HG03025 (cell line): ENCODE measurements around the gene CNTNAP4.

Source experiments
- ATAC-seq: cut with Tn5 transposase; IDR thresholded peaks from one replicate; pipeline ENCODE4 v1.9.1; 2021; ENCODE audit warnings: mild to moderate bottlenecking, moderate library complexity; ENCODE audit not compliant: unreplicated experiment, low FRiP score

The CNTNAP4 gene

GRCh38 chr16:76387994-76388393 lies 110.8 kb downstream of the CNTNAP4 start:
- ATAC-seq = no peak

- no peak for ATAC-seq
These were observed 111.9 kb downstream of the CNTNAP4 start for GRCh38 chr16:76389126-76389525.

GRCh38 chr16:76390476-76390875 lies 113.3 kb downstream of the CNTNAP4 start:
- no peak for ATAC-seq

DNA sequence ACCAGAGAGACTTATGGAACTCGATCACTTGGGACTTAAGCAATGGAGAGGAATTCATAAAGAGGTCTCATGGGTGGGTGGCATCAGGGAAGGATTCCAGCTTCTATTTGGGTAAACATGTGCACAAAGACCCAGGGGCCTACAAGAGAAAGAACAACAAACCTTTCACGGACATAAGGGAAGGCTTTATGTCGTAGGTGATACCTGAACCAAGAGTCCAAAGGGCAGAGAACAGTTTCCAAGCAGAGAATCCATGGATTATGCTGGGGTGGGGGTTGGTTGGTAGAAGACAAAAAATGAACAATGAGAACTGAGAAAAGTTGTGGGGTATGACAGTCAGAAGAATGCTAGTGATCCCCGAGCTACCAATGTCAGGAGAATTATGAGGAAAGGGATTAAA lies 119.8 kb downstream of the CNTNAP4 start:
- no peak for ATAC-seq

- no peak for ATAC-seq
These were observed 132.5 kb downstream of the CNTNAP4 start for GRCh38 chr16:76409706-76410105.

DNA sequence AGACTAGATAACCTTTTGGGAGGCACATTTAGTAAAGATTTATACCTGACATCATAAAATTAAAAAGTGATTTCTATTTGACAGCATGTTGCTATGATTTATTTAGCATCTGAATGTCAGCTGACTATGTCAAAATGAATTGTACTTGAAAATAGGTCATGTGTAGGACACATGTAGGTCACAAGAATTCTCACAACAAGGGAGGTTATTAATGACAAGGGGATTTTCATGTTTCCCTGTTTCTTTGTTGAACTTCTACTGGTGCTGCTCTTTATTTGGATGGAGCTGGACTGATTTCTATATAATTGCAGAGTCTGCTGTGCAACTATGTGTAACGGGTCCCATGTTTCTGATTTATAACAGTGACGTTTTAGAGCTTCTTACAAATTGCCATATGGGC lies 144.4 kb downstream of the CNTNAP4 start:
- no peak for ATAC-seq

GRCh38 chr16:76428858-76429257 lies 151.7 kb downstream of the CNTNAP4 start:
- ATAC-seq = no peak

GRCh38 chr16:76441391-76441790 lies 164.2 kb downstream of the CNTNAP4 start:
- ATAC-seq = no peak

DNA sequence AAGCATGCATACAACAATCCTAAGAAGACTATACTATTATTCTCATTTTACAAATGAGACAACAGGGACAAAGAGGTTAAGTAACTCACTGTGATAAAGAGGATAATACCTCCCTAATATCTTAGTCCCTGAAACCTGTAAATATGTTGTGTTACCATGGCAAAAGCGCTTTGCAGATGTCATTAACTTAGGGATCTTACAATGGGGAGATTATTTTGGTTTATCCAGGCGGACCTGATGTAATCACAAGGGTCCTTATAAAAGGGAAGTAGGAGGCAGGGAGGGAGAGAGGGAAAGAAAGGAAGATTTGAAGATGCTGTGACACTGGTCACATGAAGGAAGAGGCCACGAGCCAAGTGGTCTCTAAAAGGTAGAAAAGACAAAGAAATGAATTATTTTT lies 164.7 kb downstream of the CNTNAP4 start:
- no peak for ATAC-seq

DNA sequence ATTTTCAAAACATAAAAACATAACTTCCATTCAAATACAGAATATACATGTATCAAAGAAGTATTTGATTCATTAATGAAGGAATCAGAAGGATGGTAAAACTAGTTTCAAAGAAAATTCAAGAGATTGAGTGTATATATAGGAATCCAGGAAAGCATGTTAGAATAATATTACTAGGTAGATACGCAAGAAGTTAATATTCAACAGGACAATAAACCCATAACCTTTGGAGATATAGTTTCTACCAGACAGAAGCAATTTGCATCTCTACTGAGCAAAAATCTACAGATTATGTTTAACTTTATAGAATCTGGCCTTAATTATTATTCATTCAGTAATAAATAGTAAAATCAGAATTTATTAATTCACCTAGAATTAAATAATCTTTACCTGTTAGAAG lies 166.8 kb downstream of the CNTNAP4 start:
- no peak for ATAC-seq

GRCh38 chr16:76444832-76445231 lies 167.6 kb downstream of the CNTNAP4 start:
- ATAC-seq = no peak

DNA sequence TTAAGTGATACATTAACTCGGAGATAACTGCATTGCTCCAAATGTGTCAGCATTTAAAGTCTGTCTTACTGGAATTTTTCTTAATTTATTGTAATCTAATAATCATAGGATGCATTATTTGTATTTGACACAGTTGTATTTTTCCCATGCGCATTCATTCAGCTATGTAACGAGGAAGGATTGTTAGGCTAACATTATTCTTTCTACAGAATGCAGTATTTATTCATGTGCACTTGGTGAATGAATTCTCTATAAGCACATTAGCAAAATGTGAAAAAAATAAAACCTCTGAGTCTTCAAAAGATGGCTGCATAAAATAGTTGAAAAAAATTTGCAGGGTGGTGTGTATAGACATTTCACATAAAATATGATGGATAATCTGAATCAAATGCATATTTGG lies 168.6 kb downstream of the CNTNAP4 start:
- ATAC-seq = no peak

GRCh38 chr16:76446251-76446650 lies 169.1 kb downstream of the CNTNAP4 start:
- no peak for ATAC-seq

DNA sequence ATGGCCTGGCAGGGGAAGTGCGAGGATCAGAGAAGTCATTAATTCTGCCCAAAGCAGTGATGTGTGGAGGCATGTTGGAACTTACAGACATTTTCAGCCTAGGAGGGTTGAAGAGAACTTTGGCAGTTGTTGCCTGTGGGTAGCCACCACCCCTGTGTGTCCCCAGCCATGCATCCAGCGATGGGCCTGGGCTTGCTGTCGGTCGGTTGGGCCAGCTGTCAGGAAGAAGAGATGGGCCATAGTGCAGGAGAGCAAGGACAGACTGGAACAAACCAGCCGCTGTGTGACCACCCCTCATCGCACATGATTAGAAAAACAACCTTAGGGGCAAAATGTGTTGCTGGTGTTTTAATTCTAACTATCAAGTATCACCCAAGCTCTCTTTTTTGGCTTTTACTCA lies 173.7 kb downstream of the CNTNAP4 start:
- ATAC-seq = no peak

GRCh38 chr16:76455257-76455656 lies 178.1 kb downstream of the CNTNAP4 start:
- ATAC-seq = no peak

DNA sequence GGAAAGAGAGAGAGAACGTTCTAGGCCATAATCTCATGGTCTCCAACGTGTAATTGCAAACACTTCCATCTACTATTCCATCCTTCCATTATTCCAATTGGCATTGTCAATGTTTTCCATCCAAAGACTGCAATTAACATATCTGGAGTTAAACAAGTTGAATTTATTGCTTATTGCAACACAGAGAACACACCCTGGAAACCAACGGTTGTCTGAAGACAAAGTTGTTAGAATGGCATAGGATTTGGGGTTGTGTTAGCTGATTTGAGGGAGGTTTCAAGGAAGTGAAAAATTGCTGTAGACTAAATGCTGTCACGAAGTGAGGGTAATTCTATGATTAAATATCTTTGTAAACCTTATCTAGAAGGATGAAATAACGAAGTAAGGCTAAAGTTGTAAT lies 178.8 kb downstream of the CNTNAP4 start:
- no peak for ATAC-seq

- ATAC-seq = no peak
These were observed 181.9 kb downstream of the CNTNAP4 start for GRCh38 chr16:76459111-76459510.

GRCh38 chr16:76461836-76462235 lies 184.6 kb downstream of the CNTNAP4 start:
- ATAC-seq = no peak

- no peak for ATAC-seq
These were observed 187.9 kb downstream of the CNTNAP4 start for GRCh38 chr16:76464955-76465620.

- no peak for ATAC-seq
These were observed 189.7 kb downstream of the CNTNAP4 start for GRCh38 chr16:76466871-76467270.

- ATAC-seq = no peak
These were observed 196.8 kb downstream of the CNTNAP4 start for GRCh38 chr16:76474048-76474447.

DNA sequence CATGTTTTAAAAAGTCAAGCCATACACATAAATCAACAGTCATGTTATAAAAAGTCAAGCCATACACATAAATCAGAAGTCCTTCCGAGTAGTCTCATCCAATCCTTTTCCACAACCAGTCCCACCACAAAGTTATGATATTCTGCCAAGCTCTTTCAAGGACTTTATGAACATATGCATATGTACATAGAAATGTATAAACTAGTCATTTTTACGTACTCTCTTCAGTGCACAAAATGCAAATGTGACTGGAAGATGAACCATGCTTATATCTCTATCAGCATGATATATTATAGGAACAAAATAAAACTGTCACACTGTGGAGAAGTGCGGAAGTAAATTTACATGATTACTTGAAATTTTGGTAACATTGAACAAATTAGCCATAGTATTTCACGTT lies 200.9 kb downstream of the CNTNAP4 start:
- ATAC-seq = no peak
